H1 (cell line): ENCODE measurements around the gene UCHL1. TPM values are rescaled to one million over a fixed set of nuclear protein-coding genes. Genes with fewer than 3 reads are reported as not detected.

Experiments
- CEBPB ChIP-seq: IDR thresholded peaks from 2 replicates; pipeline ENCODE4 v1.6.1; 2012; ENCODE audit warnings: low read depth, low read length
- CHD7 ChIP-seq: fragments of 300-600 bp; sonication (generic); IDR thresholded peaks from 2 replicates; pipeline ENCODE4 v1.7.1; 2012; ENCODE audit warnings: low read length, moderate library complexity, mild to moderate bottlenecking, inconsistent platforms; ENCODE audit not compliant: insufficient replicate concordance
- CTBP2 ChIP-seq: IDR thresholded peaks from 2 replicates; pipeline ENCODE4 v1.7.0; 2011; ENCODE audit warnings: borderline replicate concordance, mild to moderate bottlenecking, moderate library complexity, mixed read lengths, low read length; ENCODE audit not compliant: insufficient read depth, insufficient read length
- HDAC2 ChIP-seq, 2 experiments: fragments of 300-600 bp in 1 of 2; sonication (generic) in 1 of 2; IDR thresholded peaks; 2 replicates each; pipeline ENCODE4 v1.6.1; 2011 to 2012; ENCODE audit warnings: low read depth in 2 of 2, low read length in 2 of 2, mild to moderate bottlenecking in 2 of 2, moderate library complexity in 2 of 2, borderline replicate concordance in 1 of 2, inconsistent platforms in 1 of 2
- NANOG ChIP-seq: IDR thresholded peaks from 2 replicates; pipeline ENCODE4 v1.6.1; 2011; ENCODE audit warnings: low read length, low read depth, mild to moderate bottlenecking, inconsistent platforms; ENCODE audit not compliant: insufficient read depth, poor library complexity, severe bottlenecking
- RXRA ChIP-seq: IDR thresholded peaks from 2 replicates; pipeline ENCODE4 v1.6.1; 2011; ENCODE audit warnings: low read depth, mild to moderate bottlenecking, low read length, moderate library complexity; ENCODE audit not compliant: insufficient read depth
- ZNF274 ChIP-seq: IDR thresholded peaks from 2 replicates; pipeline ENCODE4 v1.7.0; 2012; ENCODE audit warnings: low read length, borderline replicate concordance; ENCODE audit errors: extremely low read depth
- polyA plus RNA-seq, 7 experiments: library from polyadenylated mRNA; depleted of rRNA in 3 of 7; stranded (reverse) in 5 of 7; unstranded in 2 of 7; fragments of >200 nt in 5 of 7; fragments of 200-250 nt in 2 of 7; gene quantifications; 1 replicate in 5 of 7; 2 replicates in 1 of 7; 4 replicates in 1 of 7; pipeline versions ENCODE4 v1.2.1 to v1.2.3, GENCODE V29; 2011 to 2013; ENCODE audit warnings: missing spikeins in 2 of 7, mixed read lengths in 2 of 7
- total RNA-seq: library from RNA; stranded (reverse); fragmentation: NEBNext Ultra II Directional; extraction: Animal tissue kit (Norgen Biotek cat#: 25700); gene quantifications from 2 replicates; pipeline ENCODE4 v1.2.1, GENCODE V29; 2021

Gene UCHL1
- total and polyA plus RNA-seq, 2 of the 8 experiments (the other 6 are each of a cell fraction or from before 2014, with no cell fraction given): 781 to 1,717 TPM

GRCh38 chr4:41256131-41256739, 493 bp upstream of the UCHL1 start (continued):
- TF ChIP-seq CHD7 (no peak), RXRA (no peak), ZNF274 (no peak), CTBP2 (no peak), CEBPB (0 out of 2 replicates have a peak, but pooled peaks have one; percentile 14), HDAC2 (IDR thresholded peaks at IDR 0.05; ENCODE audit: borderline replicate concordance in 1 of 2, low read depth in 2 of 2, low read length in 2 of 2) (no peak), NANOG (no peak)
